ENCODE measurements around the gene SLC16A8. TPM values are rescaled to one million over a fixed set of nuclear protein-coding genes. Genes with fewer than 3 reads are reported as not detected.

The SLC16A8 gene
- total RNA-seq, 3 donors from 2014 or later (not counting 1 experiment from before 2014, with no cell fraction given) = 1.0 TPM; not detected in 2

- H3K36me3 Mint-ChIP-seq = no peaks in the 10 kb centered on the region
- Histone ChIP-seq H3K9me3 (ENCODE audit: control insufficient read depth, insufficient read depth, low read length) (no peaks in the 10 kb centered on the region), H3K27ac (ENCODE audit: low read length) (no peak overlapping the region), H3K4me1 (ENCODE audit: control insufficient read depth, insufficient read depth, low read length) (peaks cover 19% of the 10 kb centered on the region), H3K36me3 (ENCODE audit: control insufficient read depth, insufficient read depth, low read length) (no peaks in the 10 kb centered on the region), H3K4me3 (ENCODE audit: low read length) (no peak overlapping the region), H3K27me3 (ENCODE audit: control insufficient read depth, insufficient read depth, low read length) (peaks cover 18% of the 10 kb centered on the region)
- peaks cover 0 to 15% of the 10 kb centered on the region in 2 donors for H3K4me1 Mint-ChIP-seq
- no peak for ATAC-seq
- no peaks in the 10 kb centered on the region for H3K27me3 Mint-ChIP-seq (ENCODE audit: low read depth in 2 of 2)
- H3K4me3 Mint-ChIP-seq = no peak overlapping the region
- TF ChIP-seq, protein P1, sequence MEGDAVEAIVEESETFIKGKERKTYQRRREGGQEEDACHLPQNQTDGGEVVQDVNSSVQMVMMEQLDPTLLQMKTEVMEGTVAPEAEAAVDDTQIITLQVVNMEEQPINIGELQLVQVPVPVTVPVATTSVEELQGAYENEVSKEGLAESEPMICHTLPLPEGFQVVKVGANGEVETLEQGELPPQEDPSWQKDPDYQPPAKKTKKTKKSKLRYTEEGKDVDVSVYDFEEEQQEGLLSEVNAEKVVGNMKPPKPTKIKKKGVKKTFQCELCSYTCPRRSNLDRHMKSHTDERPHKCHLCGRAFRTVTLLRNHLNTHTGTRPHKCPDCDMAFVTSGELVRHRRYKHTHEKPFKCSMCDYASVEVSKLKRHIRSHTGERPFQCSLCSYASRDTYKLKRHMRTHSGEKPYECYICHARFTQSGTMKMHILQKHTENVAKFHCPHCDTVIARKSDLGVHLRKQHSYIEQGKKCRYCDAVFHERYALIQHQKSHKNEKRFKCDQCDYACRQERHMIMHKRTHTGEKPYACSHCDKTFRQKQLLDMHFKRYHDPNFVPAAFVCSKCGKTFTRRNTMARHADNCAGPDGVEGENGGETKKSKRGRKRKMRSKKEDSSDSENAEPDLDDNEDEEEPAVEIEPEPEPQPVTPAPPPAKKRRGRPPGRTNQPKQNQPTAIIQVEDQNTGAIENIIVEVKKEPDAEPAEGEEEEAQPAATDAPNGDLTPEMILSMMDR (IDR thresholded peaks at IDR 0.05) = no peak
- intact Hi-C loops (cut with micrococcal nuclease) = no loop called here
- 95% methylated on average over 12 of the region's 12 CpGs for WGBS (ENCODE audit: insufficient coverage)
- H3K9me3 Mint-ChIP-seq = no peaks in the 10 kb centered on the region
- DNase-seq = no peak
- no peak overlapping the region for H3K27ac Mint-ChIP-seq
These were observed 1.1 kb upstream of the SLC16A8 start for GRCh38 chr22:38085056-38085455.

DNA sequence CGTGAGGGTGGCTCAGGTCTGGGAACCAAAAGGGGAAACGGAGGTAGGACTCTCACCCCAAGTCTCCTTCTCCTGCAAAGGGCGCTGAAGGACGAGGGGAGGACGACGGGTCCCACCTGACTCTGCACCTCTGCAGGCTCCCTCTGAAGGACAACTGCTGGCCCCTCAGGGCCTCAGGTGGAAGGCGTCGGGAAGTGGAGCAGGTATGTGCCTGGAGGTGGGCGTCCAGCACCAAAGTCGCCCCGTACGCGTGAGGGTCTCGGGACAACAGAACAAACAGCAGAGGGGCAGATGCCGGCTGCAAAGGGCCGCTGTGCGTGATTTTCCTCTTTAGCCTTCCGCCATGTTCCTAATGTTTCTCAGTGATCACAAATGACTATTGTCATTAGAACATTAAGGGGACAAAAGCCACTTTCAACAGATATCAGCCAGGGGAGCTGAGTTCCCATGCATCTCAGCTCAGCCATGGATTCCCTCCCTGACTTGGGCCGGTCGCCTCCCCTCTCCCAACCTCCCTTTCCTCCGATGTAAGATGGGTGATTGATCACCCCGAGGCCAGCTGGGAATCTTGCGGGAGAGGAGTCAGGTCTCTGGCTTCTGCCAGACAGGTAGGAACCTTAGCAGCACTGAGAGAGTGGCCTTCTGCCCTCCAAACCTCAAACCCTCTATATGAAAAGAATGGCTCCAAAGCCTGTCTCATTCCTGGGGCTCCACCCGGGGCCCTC is 836 bp downstream of the SLC16A8 start:
- ATAC-seq (no peak), DNase-seq (no peak)
- Mint-ChIP-seq H3K27me3 (ENCODE audit: low read depth in 2 of 2) (no peaks in the 10 kb centered on the region), H3K4me1 (peaks cover 0 to 15% of the 10 kb centered on the region in 2 donors), H3K4me3 (no peak overlapping the region), H3K27ac (no peak overlapping the region), H3K36me3 (no peaks in the 10 kb centered on the region), H3K9me3 (no peaks in the 10 kb centered on the region)
- WGBS (ENCODE audit: insufficient coverage) = 76% methylated on average over 24 of the region's 24 CpGs
- peaks cover 19% of the 10 kb centered on the region for H3K4me1 ChIP-seq (ENCODE audit: control insufficient read depth, insufficient read depth, low read length)
- no peaks in the 10 kb centered on the region for H3K9me3 ChIP-seq (ENCODE audit: control insufficient read depth, insufficient read depth, low read length)
- no peak overlapping the region for H3K4me3 ChIP-seq (ENCODE audit: low read length)
- H3K27me3 ChIP-seq (ENCODE audit: control insufficient read depth, insufficient read depth, low read length) = peaks cover 18% of the 10 kb centered on the region
- H3K36me3 ChIP-seq (ENCODE audit: control insufficient read depth, insufficient read depth, low read length) = no peaks in the 10 kb centered on the region
- intact Hi-C loops (cut with micrococcal nuclease) = no loop called here
- TF ChIP-seq, protein P1 (IDR thresholded peaks at IDR 0.05) = no peak
- H3K27ac ChIP-seq (ENCODE audit: low read length) = no peak overlapping the region

- Histone ChIP-seq H3K27me3 (ENCODE audit: control insufficient read depth, insufficient read depth, low read length) (peaks cover 18% of the 10 kb centered on the region), H3K4me1 (ENCODE audit: control insufficient read depth, insufficient read depth, low read length) (peaks cover 19% of the 10 kb centered on the region), H3K36me3 (ENCODE audit: control insufficient read depth, insufficient read depth, low read length) (no peaks in the 10 kb centered on the region), H3K9me3 (ENCODE audit: control insufficient read depth, insufficient read depth, low read length) (no peaks in the 10 kb centered on the region), H3K4me3 (ENCODE audit: low read length) (no peak overlapping the region), H3K27ac (ENCODE audit: low read length) (no peak overlapping the region)
- DNase-seq = no peak
- TF ChIP-seq, protein P1 (IDR thresholded peaks at IDR 0.05) = no peak
- no peak overlapping the region for H3K27ac Mint-ChIP-seq
- intact Hi-C loops (cut with micrococcal nuclease) = no loop called here
- peaks cover 0 to 15% of the 10 kb centered on the region in 2 donors for H3K4me1 Mint-ChIP-seq
- WGBS (ENCODE audit: insufficient coverage) = 10% methylated on average over 50 of the region's 52 CpGs
- peak overlapping the region; percentile 42 for H3K4me3 Mint-ChIP-seq
- no peaks in the 10 kb centered on the region for H3K27me3 Mint-ChIP-seq (ENCODE audit: low read depth in 2 of 2)
- no peaks in the 10 kb centered on the region for H3K9me3 Mint-ChIP-seq
- no peaks in the 10 kb centered on the region for H3K36me3 Mint-ChIP-seq
- peak in 2 of 3 donors; percentile 58 to 62 for ATAC-seq
These were observed 1.8 kb downstream of the SLC16A8 start for GRCh38 chr22:38081941-38082828.
